ENCODE data around the gene HOXB8. TPM values are rescaled to one million over a fixed set of nuclear protein-coding genes. Genes with fewer than 3 reads are reported as not detected.
A peak's percentile ranks its signal among the peaks of the same experiment; 100 is the strongest.

The HOXB8 gene
- total RNA-seq, 3 donors from 2014 or later = 0.59 to 4.6 (median 4.6) TPM

DNA sequence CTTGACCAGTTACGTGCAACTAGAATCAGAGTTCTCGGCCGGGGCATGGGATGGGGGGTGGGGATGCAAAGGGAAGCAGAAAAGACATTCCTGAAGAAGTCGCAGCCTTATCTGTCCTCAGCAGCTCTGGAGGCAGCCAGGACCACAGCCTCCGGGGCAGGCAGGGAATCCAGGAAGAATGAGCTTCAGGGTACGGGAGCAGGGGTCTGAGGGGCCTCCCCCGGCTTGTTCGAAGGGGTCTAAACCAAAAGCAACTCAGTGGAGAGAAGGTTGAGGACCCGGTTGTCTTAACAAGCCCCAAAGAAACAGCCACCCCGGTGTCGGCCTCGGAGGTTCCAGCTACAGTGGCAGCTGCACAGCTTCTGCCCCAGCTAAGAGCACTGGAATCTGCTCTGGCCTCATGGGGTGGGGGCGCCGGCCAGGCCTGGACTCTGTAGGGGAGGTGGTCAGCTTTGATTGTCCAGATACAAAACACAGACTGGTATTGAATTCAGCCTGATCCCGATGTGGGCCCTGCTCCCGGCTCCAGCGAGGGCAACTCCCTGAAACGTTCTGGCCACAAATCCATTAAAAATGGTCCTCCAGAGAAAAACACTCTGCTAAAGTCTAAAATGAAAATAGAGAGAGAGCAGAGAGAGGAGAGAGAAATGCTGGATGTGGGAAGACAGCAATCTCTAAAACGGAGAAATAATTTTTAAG is 44.6 kb downstream of the HOXB8 start:
- DNase-seq (ENCODE audit: low spot score in 2 of 2) = no peak
- Histone ChIP-seq H3K27me3 (peaks cover 0 to 8% of the 10 kb centered on the region in 2 donors), H3K27ac (peak overlapping the region; percentile 34 to 76), H3K4me1 (no peaks in the 10 kb centered on the region), H3K9me3 (no peaks in the 10 kb centered on the region), H3K36me3 (no peaks in the 10 kb centered on the region), H3K4me3 (peak overlapping the region; percentile 19 to 33 (median 30))
- TF ChIP-seq POLR2A (IDR thresholded peaks at IDR 0.05) = no peak
- intact Hi-C loops (cut with DNase I; ENCODE audit: low total_unique reads) = no loop called here

DNA sequence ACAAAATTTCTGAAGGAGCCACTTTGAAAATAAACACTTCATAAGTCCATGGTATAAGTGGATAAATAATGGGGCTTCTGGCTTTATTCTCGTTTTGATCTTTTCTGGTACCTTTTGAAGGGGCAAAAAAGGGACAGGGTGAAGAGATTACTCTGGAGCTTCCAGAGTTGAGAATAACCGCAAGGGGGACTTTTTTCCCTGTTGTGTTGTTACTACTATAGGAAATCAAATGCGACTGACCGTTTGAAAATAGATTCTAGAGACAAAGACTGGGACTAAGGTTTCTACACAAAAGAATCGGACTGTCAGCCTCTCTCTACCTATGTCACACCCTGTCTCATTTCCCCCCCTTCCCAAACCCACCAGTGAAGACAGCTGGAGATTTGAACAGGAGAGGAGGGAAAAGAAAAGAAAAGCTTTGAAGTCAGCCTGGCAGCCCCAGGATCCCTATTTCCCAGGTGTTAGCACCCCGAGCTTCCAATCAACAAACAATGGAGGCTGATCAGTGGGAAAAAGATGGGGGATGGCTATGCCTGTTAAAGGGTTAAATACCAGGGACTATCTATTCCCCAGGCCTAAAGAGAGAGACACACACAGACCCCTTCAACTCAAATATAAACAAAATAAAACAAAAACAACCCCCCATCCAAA is 45.3 kb downstream of the HOXB8 start:
- intact Hi-C loops (cut with DNase I; ENCODE audit: low total_unique reads) = no loop called here
- Histone ChIP-seq H3K36me3 (no peaks in the 10 kb centered on the region), H3K27ac (peak overlapping the region in 1 of 2 donors; percentile 76), H3K9me3 (no peaks in the 10 kb centered on the region), H3K27me3 (peaks cover 0 to 8% of the 10 kb centered on the region in 2 donors), H3K4me1 (no peaks in the 10 kb centered on the region), H3K4me3 (peak overlapping the region in 2 of 3 donors; percentile 30 to 33)
- TF ChIP-seq POLR2A (IDR thresholded peaks at IDR 0.05) = no peak
- TF ChIP-seq, protein P1, sequence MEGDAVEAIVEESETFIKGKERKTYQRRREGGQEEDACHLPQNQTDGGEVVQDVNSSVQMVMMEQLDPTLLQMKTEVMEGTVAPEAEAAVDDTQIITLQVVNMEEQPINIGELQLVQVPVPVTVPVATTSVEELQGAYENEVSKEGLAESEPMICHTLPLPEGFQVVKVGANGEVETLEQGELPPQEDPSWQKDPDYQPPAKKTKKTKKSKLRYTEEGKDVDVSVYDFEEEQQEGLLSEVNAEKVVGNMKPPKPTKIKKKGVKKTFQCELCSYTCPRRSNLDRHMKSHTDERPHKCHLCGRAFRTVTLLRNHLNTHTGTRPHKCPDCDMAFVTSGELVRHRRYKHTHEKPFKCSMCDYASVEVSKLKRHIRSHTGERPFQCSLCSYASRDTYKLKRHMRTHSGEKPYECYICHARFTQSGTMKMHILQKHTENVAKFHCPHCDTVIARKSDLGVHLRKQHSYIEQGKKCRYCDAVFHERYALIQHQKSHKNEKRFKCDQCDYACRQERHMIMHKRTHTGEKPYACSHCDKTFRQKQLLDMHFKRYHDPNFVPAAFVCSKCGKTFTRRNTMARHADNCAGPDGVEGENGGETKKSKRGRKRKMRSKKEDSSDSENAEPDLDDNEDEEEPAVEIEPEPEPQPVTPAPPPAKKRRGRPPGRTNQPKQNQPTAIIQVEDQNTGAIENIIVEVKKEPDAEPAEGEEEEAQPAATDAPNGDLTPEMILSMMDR (IDR thresholded peaks at IDR 0.05) = no peak
- no peak for TF ChIP-seq POLR2AphosphoS5 (IDR thresholded peaks at IDR 0.05)
- no peak for DNase-seq (ENCODE audit: low spot score in 2 of 2)

DNA sequence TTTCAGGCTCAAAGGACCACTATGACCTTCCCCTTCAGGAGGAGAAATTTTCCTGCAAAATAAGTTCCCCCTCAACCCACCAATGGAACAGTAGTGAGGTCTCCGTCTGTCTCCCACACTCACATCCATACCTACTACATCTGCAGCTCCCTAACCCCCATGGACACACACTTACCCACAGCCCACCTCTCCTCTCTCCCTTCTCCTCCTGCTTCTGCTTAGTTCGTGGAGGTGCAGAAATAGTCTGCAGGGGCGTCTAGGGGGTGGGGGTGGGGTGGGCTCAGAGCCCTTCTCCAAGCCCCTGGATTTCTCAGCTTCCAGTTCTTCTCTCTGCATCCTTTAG is 45.9 kb downstream of the HOXB8 start:
- no peaks in the 10 kb centered on the region for H3K4me1 ChIP-seq
- intact Hi-C loops (cut with DNase I; ENCODE audit: low total_unique reads) = no loop called here
- no peak for TF ChIP-seq POLR2A (IDR thresholded peaks at IDR 0.05)
- TF ChIP-seq POLR2AphosphoS5 (IDR thresholded peaks at IDR 0.05) = no peak
- TF ChIP-seq, protein P1 (IDR thresholded peaks at IDR 0.05) = no peak
- no peaks in the 10 kb centered on the region for H3K36me3 ChIP-seq
- no peaks in the 10 kb centered on the region for H3K9me3 ChIP-seq
- peaks cover 0 to 8% of the 10 kb centered on the region in 2 donors for H3K27me3 ChIP-seq
- peak overlapping the region; percentile 16 to 44 (median 37) for H3K4me3 ChIP-seq
- H3K27ac ChIP-seq = peak overlapping the region in 1 of 2 donors; percentile 49
- no peak for DNase-seq (ENCODE audit: low spot score in 2 of 2)

DNA sequence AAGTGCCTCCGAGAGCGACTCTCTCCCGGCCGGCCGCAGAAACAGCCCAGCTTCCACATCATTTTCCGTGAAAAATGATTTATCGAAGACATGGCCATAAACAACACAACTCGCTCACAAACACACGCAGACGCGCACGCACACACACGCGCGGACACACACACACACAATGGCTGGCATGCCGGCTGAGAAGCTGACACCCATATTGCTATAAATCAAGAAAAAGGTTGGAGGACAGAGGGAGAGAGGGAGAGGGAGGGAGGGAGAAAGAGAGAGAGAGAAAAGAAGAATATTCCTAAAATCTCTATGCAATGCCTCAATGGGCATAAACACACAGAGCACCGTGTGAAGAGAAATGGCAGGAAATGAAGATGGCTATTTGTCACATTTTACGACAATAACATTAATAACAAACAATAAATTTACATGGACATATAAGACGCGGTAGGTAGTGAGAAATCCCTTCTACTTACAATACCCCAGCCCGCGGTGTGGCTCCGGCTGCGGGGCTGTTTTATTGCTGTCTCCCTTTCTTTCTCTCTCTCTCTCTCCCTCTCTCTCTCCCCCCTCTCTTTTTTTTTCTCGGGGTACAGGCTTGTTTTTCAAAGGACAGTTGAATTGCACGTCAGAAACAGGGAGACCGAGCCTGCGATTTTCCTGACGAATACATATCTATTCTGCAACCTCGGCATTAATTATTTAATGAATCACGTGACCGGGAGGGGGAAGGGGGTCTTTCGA is 46.4 kb downstream of the HOXB8 start:
- intact Hi-C loops (cut with DNase I; ENCODE audit: low total_unique reads) = no loop called here
- DNase-seq (ENCODE audit: low spot score in 2 of 2) = no peak
- Histone ChIP-seq H3K4me3 (peak overlapping the region; percentile 16 to 44 (median 37)), H3K27ac (peak overlapping the region in 1 of 2 donors; percentile 49), H3K4me1 (peaks cover 0 to under 1% of the 10 kb centered on the region in 2 donors), H3K27me3 (peaks cover 0 to 12% of the 10 kb centered on the region in 2 donors), H3K9me3 (no peaks in the 10 kb centered on the region), H3K36me3 (no peaks in the 10 kb centered on the region)
- TF ChIP-seq POLR2AphosphoS5 (IDR thresholded peaks at IDR 0.05) (peak in 2 of 3 donors; percentile 12 to 16), POLR2A (IDR thresholded peaks at IDR 0.05) (no peak)
- TF ChIP-seq, protein P1 (IDR thresholded peaks at IDR 0.05) = no peak

DNA sequence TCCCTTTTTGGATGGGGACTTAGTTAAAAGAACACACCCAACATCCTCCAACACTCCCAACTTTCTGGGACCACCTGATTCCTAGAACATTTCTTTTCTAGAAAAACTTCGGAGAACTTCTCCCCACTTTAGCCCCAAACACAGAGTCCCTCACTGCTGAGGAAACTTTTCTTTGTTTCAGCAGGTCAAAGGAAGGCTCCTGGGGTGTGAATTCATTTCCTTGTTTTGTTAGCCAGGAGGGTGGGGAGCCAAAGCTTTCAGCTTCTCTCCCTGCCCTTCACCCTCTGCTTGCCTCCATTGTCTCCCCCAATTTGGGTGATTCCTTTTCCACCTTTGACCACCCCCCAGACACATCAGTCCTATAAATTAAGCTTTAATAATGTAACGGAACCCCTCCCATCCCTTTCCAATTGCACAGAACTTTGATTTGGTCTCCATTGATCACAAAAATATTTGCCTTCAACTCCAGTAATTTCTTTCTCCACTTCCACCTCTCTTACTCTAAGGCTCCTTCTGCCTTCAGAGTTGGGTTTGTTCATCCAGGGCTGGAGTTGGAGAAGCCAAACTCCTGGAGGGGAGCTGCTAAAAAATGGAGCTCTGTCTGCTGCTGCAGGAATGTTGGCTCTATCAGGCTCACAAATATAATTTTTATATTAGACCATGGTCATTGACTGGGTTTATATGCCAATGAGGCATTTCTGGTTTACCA is 47.3 kb downstream of the HOXB8 start:
- Histone ChIP-seq H3K4me1 (peaks cover 0 to 3% of the 10 kb centered on the region in 2 donors), H3K27me3 (peaks cover 0 to 18% of the 10 kb centered on the region in 2 donors), H3K36me3 (no peaks in the 10 kb centered on the region), H3K27ac (peak overlapping the region; percentile 15 to 92), H3K4me3 (peak overlapping the region in 2 of 3 donors; percentile 37 to 44), H3K9me3 (no peaks in the 10 kb centered on the region)
- DNase-seq (ENCODE audit: low spot score in 2 of 2) = no peak
- TF ChIP-seq POLR2A (IDR thresholded peaks at IDR 0.05) = no peak
- TF ChIP-seq, protein P1 (IDR thresholded peaks at IDR 0.05) = no peak
- TF ChIP-seq POLR2AphosphoS5 (IDR thresholded peaks at IDR 0.05) = no peak
- intact Hi-C loops (cut with DNase I; ENCODE audit: low total_unique reads) = no loop called here

All from breast epithelium (tissue), 4 donors.